Osteoblast (primary cell): ENCODE measurements around the gene ROBO2. TPM values are rescaled to one million over a fixed set of nuclear protein-coding genes. Genes with fewer than 3 reads are reported as not detected.
A peak's percentile ranks its signal among the peaks of the same experiment; 100 is the strongest.

Source experiments
- DNase-seq: peaks from one replicate; pipeline ENCODE4 v3.0.0; 2011; ENCODE audit warnings: low spot score, mixed read lengths; ENCODE audit not compliant: insufficient read length; ENCODE audit errors: missing footprints
- H2AFZ ChIP-seq: 2 replicates; pipeline ENCODE4 v1.6.0; 2011; ENCODE audit warnings: mild to moderate bottlenecking, low read length
- H3K27ac ChIP-seq: 2 replicates; pipeline ENCODE4 v1.5.1; 2011; ENCODE audit warnings: mild to moderate bottlenecking, low read depth, low read length, moderate library complexity
- H3K27me3 ChIP-seq: 2 replicates; pipeline ENCODE4 v1.6.0; 2012; ENCODE audit warnings: mild to moderate bottlenecking, control low read depth, inconsistent platforms, low read length, moderate library complexity; ENCODE audit not compliant: insufficient read depth
- H3K36me3 ChIP-seq: 2 replicates; pipeline ENCODE4 v1.5.1; 2011; ENCODE audit warnings: mild to moderate bottlenecking, low read length, control low read depth, moderate library complexity; ENCODE audit not compliant: insufficient read depth
- H3K4me1 ChIP-seq: 2 replicates; pipeline ENCODE4 v1.5.1; 2011; ENCODE audit warnings: mild to moderate bottlenecking, low read length, control low read depth, moderate library complexity; ENCODE audit not compliant: insufficient read depth
- H3K4me2 ChIP-seq: 2 replicates; pipeline ENCODE4 v1.6.0; 2011; ENCODE audit warnings: mild to moderate bottlenecking, low read length; ENCODE audit not compliant: insufficient read depth
- H3K4me3 ChIP-seq: fragments of 200-600 bp; sonication (generic); 3 replicates; pipeline ENCODE4 v1.5.1; 2012; ENCODE audit warnings: mild to moderate bottlenecking, low read length, inconsistent platforms; ENCODE audit not compliant: insufficient read depth
- H3K79me2 ChIP-seq: 2 replicates; pipeline ENCODE4 v1.6.0; 2012; ENCODE audit warnings: mild to moderate bottlenecking, low read length, control low read depth, inconsistent platforms; ENCODE audit not compliant: insufficient read depth
- H3K9me3 ChIP-seq: 2 replicates; pipeline ENCODE4 v1.5.1; 2011; ENCODE audit warnings: low read depth, low read length, control low read depth
- H4K20me1 ChIP-seq: 2 replicates; pipeline ENCODE4 v1.6.0; 2012; ENCODE audit warnings: mild to moderate bottlenecking, low read length, control low read depth; ENCODE audit not compliant: insufficient read depth
- CTCF ChIP-seq: IDR thresholded peaks from 2 replicates; pipeline ENCODE4 v1.5.1; 2011; ENCODE audit warnings: mild to moderate bottlenecking, low read depth, low read length, moderate library complexity; ENCODE audit errors: extremely low read depth
- total RNA-seq: library from RNA; depleted of rRNA; stranded (reverse); fragments of >200 nt; gene quantifications from 2 replicates; pipeline ENCODE4 v1.2.3, GENCODE V29; 2012

The ROBO2 gene
- total RNA-seq, 1 donor = 0.36 TPM

GRCh38 chr3:77025471-77025870, 14.4 kb upstream of the ROBO2 start:
- H3K79me2 ChIP-seq = no peaks in the 10 kb centered on the region

GRCh38 chr3:77026904-77027634, 12.8 kb upstream of the ROBO2 start:
- Histone ChIP-seq H3K36me3 (no peaks in the 10 kb centered on the region), H3K4me1 (no peaks in the 10 kb centered on the region), H3K79me2 (no peaks in the 10 kb centered on the region), H3K27me3 (no peaks in the 10 kb centered on the region), H4K20me1 (no peaks in the 10 kb centered on the region), H2AFZ (no peak overlapping the region), H3K27ac (no peak overlapping the region), H3K9me3 (no peaks in the 10 kb centered on the region), H3K4me3 (no peak overlapping the region), H3K4me2 (no peak overlapping the region)
- DNase-seq = no peak
- no peak for TF ChIP-seq CTCF

More at GRCh38 chr3:77025471-77025870, 14.4 kb upstream of the ROBO2 start:
- H3K27ac ChIP-seq = no peak overlapping the region
- H3K36me3 ChIP-seq = no peaks in the 10 kb centered on the region
- no peaks in the 10 kb centered on the region for H3K4me1 ChIP-seq
- H4K20me1 ChIP-seq = no peaks in the 10 kb centered on the region
- no peak overlapping the region for H3K4me2 ChIP-seq
- H3K27me3 ChIP-seq = no peaks in the 10 kb centered on the region
- H3K4me3 ChIP-seq = no peak overlapping the region
- no peak for TF ChIP-seq CTCF
- no peak overlapping the region for H2AFZ ChIP-seq
- no peak for DNase-seq
- no peaks in the 10 kb centered on the region for H3K9me3 ChIP-seq

GRCh38 chr3:77028005-77028404, 11.9 kb upstream of the ROBO2 start:
- Histone ChIP-seq H3K4me3 (no peak overlapping the region), H3K36me3 (no peaks in the 10 kb centered on the region), H3K79me2 (no peaks in the 10 kb centered on the region), H2AFZ (no peak overlapping the region), H3K4me2 (no peak overlapping the region), H4K20me1 (no peaks in the 10 kb centered on the region), H3K9me3 (no peaks in the 10 kb centered on the region), H3K4me1 (no peaks in the 10 kb centered on the region), H3K27ac (no peak overlapping the region), H3K27me3 (no peaks in the 10 kb centered on the region)
- no peak for DNase-seq
- TF ChIP-seq CTCF = no peak

GRCh38 chr3:77038468-77038929, 1.4 kb upstream of the ROBO2 start:
- Histone ChIP-seq H3K27me3 (peaks cover 27% of the 10 kb centered on the region), H4K20me1 (no peaks in the 10 kb centered on the region), H3K36me3 (no peaks in the 10 kb centered on the region), H3K4me1 (peaks cover 7% of the 10 kb centered on the region), H3K79me2 (no peaks in the 10 kb centered on the region), H3K4me3 (peak overlapping the region; percentile 38), H3K27ac (no peak overlapping the region), H3K9me3 (no peaks in the 10 kb centered on the region), H2AFZ (peak overlapping the region; percentile 64), H3K4me2 (peak overlapping the region; percentile 71)
- DNase-seq = peak; percentile 90
- TF ChIP-seq CTCF = peak; percentile 56
